ENCODE results near the gene GAB1.

GRCh38 chr4:143375326-143376073, 38.8 kb downstream of the GAB1 start:
- TF ChIP-seq EP300 (IDR thresholded peaks at IDR 0.05) (no peak), CTCF (IDR thresholded peaks at IDR 0.05) (peak in 3 of 4 experiments; percentile 34 to 58 (median 35)), POLR2A (IDR thresholded peaks at IDR 0.05) (no peak), POLR2AphosphoS5 (IDR thresholded peaks at IDR 0.05) (no peak)
